HG03045 (cell line): ENCODE measurements around the gene PITPNM1.

Experiments
- ATAC-seq: cut with Tn5 transposase; IDR thresholded peaks from one replicate; pipeline ENCODE4 v1.9.1; 2021; ENCODE audit warnings: mild to moderate bottlenecking, moderate library complexity; ENCODE audit not compliant: unreplicated experiment

The PITPNM1 gene

DNA sequence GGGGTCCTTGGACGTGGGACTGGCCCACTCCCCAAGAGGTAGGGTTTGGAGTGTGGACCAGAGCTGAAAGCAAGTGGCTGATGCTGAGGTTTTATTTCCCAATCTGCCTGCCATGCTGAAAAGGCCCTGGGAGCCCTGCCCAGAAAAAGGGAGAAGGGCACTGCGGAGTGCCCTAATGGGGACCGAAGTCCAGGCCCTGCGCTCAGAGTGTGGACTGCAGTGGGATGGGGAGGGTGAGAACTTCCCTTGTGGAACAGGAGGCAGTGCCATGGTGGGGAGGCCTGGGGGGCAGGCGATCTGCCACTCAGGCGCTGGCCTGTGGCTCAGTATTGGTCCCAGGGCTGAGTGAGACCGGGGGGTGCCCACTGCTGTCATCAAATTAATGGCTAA is 56.9 kb downstream of the PITPNM1 start:
- ATAC-seq = no peak

DNA sequence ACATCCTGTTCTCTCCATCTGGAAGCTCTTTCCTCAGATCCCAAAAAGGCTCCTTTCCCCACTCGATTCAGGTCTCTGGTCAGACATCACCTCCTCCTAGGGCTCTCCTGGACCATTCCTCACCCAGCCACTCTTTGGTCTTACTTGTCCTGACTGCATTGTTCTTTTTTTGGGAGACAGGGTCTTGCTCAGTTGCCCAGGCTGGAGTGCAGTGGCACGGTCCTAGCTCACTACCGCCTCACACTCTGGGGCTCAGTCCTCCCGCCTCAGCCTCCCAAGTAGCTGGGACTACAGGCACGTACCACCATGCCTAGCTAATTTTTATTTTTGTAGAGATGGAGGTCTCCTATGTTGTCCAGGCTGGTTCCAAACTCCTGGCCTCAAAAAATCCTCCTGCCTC is 59.6 kb downstream of the PITPNM1 start:
- ATAC-seq = no peak

DNA sequence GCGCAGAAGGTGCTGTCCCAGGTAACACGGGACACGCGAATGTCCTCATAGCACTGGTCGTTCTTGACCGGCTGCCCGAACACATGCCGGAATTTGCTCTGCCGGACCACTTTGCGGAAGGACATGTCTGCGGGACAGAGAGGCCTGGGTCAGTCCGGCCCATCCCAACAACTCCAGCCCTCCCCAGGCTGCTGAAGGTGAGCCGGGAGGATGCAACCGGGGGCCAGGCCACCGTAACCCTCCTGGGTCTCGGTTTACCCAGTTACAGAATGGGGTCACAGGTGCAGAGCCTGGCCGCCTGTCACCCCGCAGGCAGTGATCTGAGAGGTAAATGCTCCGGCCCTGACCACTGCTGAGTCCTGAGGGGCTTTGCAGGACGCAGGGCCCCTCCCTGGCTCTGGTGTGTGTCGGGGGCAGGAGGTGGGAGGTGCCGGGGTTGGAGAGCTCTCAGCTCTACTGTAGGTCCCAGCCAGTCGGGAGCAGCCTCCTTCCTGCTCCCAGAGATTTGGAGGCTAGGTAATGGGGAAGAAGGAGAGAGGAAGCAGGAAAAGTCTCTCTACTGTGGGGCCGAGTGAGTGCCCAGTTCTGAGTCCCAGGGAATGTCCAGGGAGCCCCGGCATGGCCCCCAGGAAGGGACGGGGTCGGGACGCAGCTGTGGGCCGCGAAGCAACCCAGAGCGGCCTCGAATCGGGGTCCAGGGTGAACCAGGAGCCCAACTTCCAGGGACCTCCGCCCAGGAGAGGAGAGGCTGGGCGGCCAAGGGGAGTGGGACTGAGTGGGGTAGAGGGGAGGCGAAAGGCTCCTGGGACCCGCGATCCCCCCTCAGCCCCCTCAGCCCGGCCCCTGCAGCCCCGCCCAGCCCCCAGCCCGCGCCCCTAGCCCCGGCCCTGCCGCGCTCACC is 62.4 kb downstream of the PITPNM1 start:
- no peak for ATAC-seq
